Ascending aorta (tissue), 2 donors: ENCODE measurements around the gene TXNL4A. TPM values are rescaled to one million over a fixed set of nuclear protein-coding genes. Genes with fewer than 3 reads are reported as not detected.

Source experiments
- DNase-seq, 2 donors: peaks; one replicate each; pipeline ENCODE4 v3.0.0-alpha.2; 2019; ENCODE audit warnings: low spot score in 2 of 2
- H3K27ac ChIP-seq, 2 donors: fragments of 200-600 bp; sonication (generic); one replicate each; pipeline ENCODE4 v1.5.1; 2016 to 2017; ENCODE audit warnings: mild to moderate bottlenecking in 1 of 2
- H3K27me3 ChIP-seq: fragments of 200-600 bp; sonication (generic); one replicate; pipeline ENCODE4 v1.5.1; 2017
- H3K36me3 ChIP-seq, 2 donors: fragments of 200-600 bp; sonication (generic); one replicate each; pipeline ENCODE4 v1.5.1; 2016
- H3K4me1 ChIP-seq, 2 donors: fragments of 200-600 bp; sonication (generic); one replicate each; pipeline ENCODE4 v1.5.1; 2016 to 2017; ENCODE audit warnings: mild to moderate bottlenecking in 1 of 2
- H3K4me3 ChIP-seq, 2 donors: fragments of 200-600 bp; sonication (generic); one replicate each; pipeline ENCODE4 v1.5.1; 2016 to 2017; ENCODE audit warnings: mild to moderate bottlenecking in 1 of 2
- H3K9me3 ChIP-seq, 2 donors: fragments of 200-600 bp; sonication (generic); one replicate each; pipeline ENCODE4 v1.5.1; 2016
- intact Hi-C: fragments of 100-400 bp; cut with DNase I; formaldehyde crosslinking; loops from one replicate; pipeline ENCODE4 v1.15.1; 2023
- total RNA-seq: library from RNA; depleted of rRNA; stranded (reverse); fragments of >200 nt; gene quantifications from one replicate; pipeline ENCODE4 v1.1.0, GENCODE V29; 2016
- TF ChIP-seq, protein P1 (sequence below), 3 experiments: fragments of 200-600 bp in 2 of 3; fragments of 450-650 bp in 1 of 3; sonication (generic) in 2 of 3; IDR thresholded peaks; one replicate each; pipeline ENCODE4 v1.5.1; 2016 to 2019; ENCODE audit warnings: antibody characterized with exemption in 3 of 3, mild to moderate bottlenecking in 1 of 3, moderate library complexity in 1 of 3

TXNL4A gene
- total RNA-seq, 1 donor from 2014 or later: 16.5 TPM

DNA sequence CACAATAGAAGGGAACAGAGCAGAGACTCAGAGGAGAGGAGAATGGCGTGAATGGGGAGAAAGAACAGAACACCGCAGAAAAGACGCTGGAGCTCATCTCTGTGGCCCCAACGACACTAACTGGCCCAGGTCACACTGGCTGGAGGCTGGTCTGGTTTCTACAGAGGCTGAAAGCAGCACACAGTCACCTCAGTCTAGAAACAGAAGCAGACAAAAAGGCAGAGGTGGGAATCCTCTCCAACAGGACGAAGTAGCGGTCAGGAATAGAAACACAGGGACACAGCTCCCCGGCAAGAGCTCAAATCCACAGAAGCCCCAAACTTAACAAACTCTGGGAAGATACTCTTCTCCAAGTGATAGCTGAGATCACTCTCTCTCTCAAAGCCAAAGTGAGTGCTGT, 46.2 kb downstream of the TXNL4A start:
- Histone ChIP-seq H3K27ac (no peak overlapping the region), H3K36me3 (peaks cover 28 to 54% of the 10 kb centered on the region in 2 donors), H3K4me1 (peaks cover 0 to 3% of the 10 kb centered on the region in 2 donors), H3K4me3 (no peak overlapping the region), H3K27me3 (no peaks in the 10 kb centered on the region), H3K9me3 (no peaks in the 10 kb centered on the region)
- TF ChIP-seq, protein P1, sequence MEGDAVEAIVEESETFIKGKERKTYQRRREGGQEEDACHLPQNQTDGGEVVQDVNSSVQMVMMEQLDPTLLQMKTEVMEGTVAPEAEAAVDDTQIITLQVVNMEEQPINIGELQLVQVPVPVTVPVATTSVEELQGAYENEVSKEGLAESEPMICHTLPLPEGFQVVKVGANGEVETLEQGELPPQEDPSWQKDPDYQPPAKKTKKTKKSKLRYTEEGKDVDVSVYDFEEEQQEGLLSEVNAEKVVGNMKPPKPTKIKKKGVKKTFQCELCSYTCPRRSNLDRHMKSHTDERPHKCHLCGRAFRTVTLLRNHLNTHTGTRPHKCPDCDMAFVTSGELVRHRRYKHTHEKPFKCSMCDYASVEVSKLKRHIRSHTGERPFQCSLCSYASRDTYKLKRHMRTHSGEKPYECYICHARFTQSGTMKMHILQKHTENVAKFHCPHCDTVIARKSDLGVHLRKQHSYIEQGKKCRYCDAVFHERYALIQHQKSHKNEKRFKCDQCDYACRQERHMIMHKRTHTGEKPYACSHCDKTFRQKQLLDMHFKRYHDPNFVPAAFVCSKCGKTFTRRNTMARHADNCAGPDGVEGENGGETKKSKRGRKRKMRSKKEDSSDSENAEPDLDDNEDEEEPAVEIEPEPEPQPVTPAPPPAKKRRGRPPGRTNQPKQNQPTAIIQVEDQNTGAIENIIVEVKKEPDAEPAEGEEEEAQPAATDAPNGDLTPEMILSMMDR (IDR thresholded peaks at IDR 0.05): no peak
- intact Hi-C loops: no loop called here
- no peak for DNase-seq

DNA sequence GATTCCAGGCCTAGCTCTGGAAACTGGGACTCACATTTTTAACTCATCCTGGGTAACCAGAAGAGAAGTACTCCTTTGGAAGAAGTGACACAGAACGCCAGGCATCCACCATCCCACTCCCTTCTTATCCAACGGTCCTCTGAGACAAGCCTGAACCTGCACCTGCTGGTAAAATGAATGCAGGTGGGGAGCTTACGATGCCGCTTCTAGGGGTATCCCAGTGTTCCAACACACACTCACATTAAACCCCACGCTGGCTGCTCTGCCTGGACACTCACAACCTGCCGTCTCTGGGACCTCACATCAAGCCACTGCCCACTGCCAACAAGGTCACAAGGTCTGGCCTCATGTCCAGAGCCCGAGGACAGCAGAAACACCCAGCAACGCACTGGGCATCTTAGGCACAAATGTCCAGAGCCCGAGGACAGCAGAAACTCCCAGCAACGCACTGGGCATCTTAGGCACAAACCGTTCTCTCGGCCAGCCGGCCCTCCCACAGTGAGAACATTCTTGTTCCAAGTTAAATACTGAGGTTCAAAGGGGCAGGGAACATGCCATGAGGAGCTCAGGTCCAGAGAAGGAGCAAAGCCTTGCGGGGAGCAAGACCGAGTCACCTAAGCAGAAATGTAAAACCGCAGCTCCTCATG, 46.8 kb downstream of the TXNL4A start:
- peak in 1 of 2 donors; percentile 51 for DNase-seq
- H3K27me3 ChIP-seq: no peaks in the 10 kb centered on the region
- H3K4me1 ChIP-seq: peaks cover 0 to 3% of the 10 kb centered on the region in 2 donors
- H3K4me3 ChIP-seq: no peak overlapping the region
- intact Hi-C loops: no loop called here
- no peaks in the 10 kb centered on the region for H3K9me3 ChIP-seq
- H3K27ac ChIP-seq: no peak overlapping the region
- H3K36me3 ChIP-seq: peaks cover 28 to 60% of the 10 kb centered on the region in 2 donors
- TF ChIP-seq, protein P1 (IDR thresholded peaks at IDR 0.05): no peak

DNA sequence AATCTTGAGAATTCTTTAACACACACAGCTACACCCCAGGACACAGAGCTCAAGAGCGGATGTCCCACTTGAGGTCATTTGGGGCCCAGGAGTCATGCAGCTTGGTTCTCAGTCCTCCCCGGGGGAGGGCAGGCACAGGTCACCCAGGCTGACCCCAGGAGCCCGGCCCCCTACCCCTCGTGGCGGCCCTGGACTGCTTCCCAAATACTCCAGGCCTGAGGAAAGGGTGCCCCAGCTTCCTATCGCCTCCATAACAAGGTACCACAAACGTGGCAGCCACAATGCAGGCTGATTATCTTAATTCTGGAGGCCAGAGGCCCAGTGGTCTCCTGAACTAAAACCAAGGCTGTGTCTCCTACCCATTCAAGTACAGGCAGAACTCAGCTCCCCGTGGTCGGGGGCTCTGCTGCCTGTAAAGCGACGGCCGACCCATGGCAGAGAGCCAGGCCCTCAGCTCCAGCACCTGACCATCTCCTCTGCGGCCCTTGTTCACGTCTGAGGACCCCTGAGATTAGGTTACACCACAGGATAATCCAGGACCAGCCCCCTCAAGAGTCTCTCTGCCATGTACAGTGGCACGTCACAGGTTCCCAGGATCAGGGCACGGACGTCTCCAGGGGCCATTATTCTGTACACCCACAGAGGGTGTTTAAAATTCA, 47.4 kb downstream of the TXNL4A start:
- H3K27ac ChIP-seq: no peak overlapping the region
- peak in 1 of 2 donors; percentile 52 for DNase-seq
- intact Hi-C loops: no loop called here

DNA sequence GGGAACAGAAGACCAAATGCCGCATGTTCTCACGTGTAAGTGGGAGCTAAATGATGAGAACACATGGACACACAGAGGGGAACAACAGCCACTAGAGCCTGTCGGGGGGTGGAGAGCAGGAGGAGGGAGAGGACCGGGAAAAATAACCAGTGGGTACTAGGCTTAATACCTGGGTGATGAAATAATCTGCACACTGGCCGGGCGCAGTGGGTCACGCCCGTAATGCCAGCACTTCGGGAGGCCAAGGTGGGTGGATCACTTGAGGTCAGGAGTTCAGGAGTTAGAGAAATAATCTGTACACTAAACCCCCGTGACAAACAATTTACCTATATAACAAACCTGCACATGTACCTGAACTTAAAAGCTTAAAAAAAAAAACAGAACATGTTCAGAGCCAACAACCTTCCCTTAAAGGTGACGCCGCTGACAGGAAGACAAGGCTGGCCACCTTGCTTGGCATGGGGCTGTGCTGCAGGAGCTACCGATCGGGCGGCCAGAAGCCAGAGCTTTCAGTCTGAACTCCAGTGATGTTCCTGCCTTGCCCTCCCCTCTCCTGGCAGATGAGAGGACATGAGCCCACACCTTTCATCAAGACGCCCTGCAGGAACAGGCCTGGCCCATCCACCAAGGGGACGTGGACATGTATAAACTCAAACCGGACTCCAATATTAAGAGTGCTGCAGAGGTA, 48.1 kb downstream of the TXNL4A start:
- Histone ChIP-seq H3K4me3 (no peak overlapping the region), H3K27me3 (no peaks in the 10 kb centered on the region), H3K9me3 (no peaks in the 10 kb centered on the region), H3K36me3 (peaks cover 28 to 71% of the 10 kb centered on the region in 2 donors), H3K27ac (no peak overlapping the region), H3K4me1 (peaks cover 0 to under 1% of the 10 kb centered on the region in 2 donors)
- peak in 1 of 2 donors; percentile 38 for DNase-seq
- TF ChIP-seq, protein P1 (IDR thresholded peaks at IDR 0.05): no peak
- intact Hi-C loops: no loop called here

More for the DNA sequence above, 47.4 kb downstream of the TXNL4A start:
- H3K27me3 ChIP-seq: no peaks in the 10 kb centered on the region
- H3K4me3 ChIP-seq: no peak overlapping the region
- peaks cover 28 to 65% of the 10 kb centered on the region in 2 donors for H3K36me3 ChIP-seq
- TF ChIP-seq, protein P1 (IDR thresholded peaks at IDR 0.05): no peak
- H3K9me3 ChIP-seq: no peaks in the 10 kb centered on the region
- H3K4me1 ChIP-seq: peaks cover 0 to 3% of the 10 kb centered on the region in 2 donors

DNA sequence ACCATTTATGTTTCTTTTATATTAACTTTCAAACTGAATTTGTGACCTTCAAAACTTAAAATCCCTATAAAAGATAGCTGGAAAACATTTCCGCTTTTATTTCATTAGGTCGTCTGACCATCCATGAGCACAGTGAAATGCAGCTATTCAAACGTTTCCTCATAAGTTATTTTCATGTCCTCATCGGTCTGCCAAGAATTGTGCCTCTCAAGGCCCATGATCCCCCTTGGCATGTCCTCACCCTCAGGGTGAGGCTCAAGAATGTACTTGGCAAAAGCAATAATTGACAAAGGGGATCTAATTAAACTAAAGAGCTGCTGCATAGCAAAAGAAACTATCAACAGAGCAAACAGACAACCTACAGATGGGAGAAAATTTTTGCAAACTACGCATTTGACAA, 49.3 kb downstream of the TXNL4A start:
- no peak for DNase-seq
- H3K4me1 ChIP-seq: no peaks in the 10 kb centered on the region
- H3K27me3 ChIP-seq: no peaks in the 10 kb centered on the region
- peaks cover 0 to 4% of the 10 kb centered on the region in 2 donors for H3K9me3 ChIP-seq
- peaks cover 33 to 82% of the 10 kb centered on the region in 2 donors for H3K36me3 ChIP-seq
- TF ChIP-seq, protein P1 (IDR thresholded peaks at IDR 0.05): no peak
- H3K4me3 ChIP-seq: no peak overlapping the region
- intact Hi-C loops: no loop called here
- no peak overlapping the region for H3K27ac ChIP-seq
